Liver (tissue), 9 donors: Measurements from ENCODE around the gene MYO9B. TPM values are rescaled to one million over a fixed set of nuclear protein-coding genes. Genes with fewer than 3 reads are reported as not detected.

ENCODE experiments used
- DNase-seq: peaks from one replicate; pipeline ENCODE4 v3.0.0-alpha.2; 2017; ENCODE audit warnings: low spot score
- H3K27ac ChIP-seq, 2 donors: one replicate each; pipeline ENCODE4 v1.7.0; 2013; ENCODE audit warnings: inconsistent platforms in 2 of 2, low read length in 2 of 2, control low read depth in 1 of 2, low read depth in 1 of 2, mild to moderate bottlenecking in 1 of 2
- H3K27me3 ChIP-seq, 4 donors: one replicate each; pipeline versions ENCODE4 v1.6.1 to v1.7.0; 2013; ENCODE audit warnings: low read length in 3 of 4, inconsistent platforms in 1 of 4, mild to moderate bottlenecking in 1 of 4, moderate library complexity in 1 of 4; ENCODE audit not compliant: control insufficient read depth in 4 of 4, insufficient read depth in 4 of 4
- H3K36me3 ChIP-seq, 4 donors: one replicate each; pipeline versions ENCODE4 v1.6.1 to v1.7.0; 2013; ENCODE audit warnings: low read length in 3 of 4, mild to moderate bottlenecking in 3 of 4, low read depth in 1 of 4, moderate library complexity in 1 of 4; ENCODE audit not compliant: control insufficient read depth in 4 of 4, insufficient read depth in 3 of 4
- H3K4me1 ChIP-seq, 4 donors: one replicate each; pipeline versions ENCODE4 v1.6.1 to v1.7.0; 2013; ENCODE audit warnings: low read length in 3 of 4, mild to moderate bottlenecking in 3 of 4, moderate library complexity in 1 of 4; ENCODE audit not compliant: control insufficient read depth in 4 of 4, insufficient read depth in 4 of 4
- H3K4me3 ChIP-seq, 3 donors: one replicate each; pipeline versions ENCODE4 v1.6.1 to v1.7.0; 2013; ENCODE audit warnings: low read length in 3 of 3, control low read depth in 1 of 3, low read depth in 1 of 3, mild to moderate bottlenecking in 1 of 3
- H3K9ac ChIP-seq, 2 donors: one replicate each; pipeline ENCODE4 v1.7.0; 2013; ENCODE audit warnings: low read length in 2 of 2, mild to moderate bottlenecking in 2 of 2, moderate library complexity in 2 of 2, control low read depth in 1 of 2, low read depth in 1 of 2
- H3K9me3 ChIP-seq, 4 donors: one replicate each; pipeline versions ENCODE4 v1.6.1 to v1.7.0; 2013; ENCODE audit warnings: low read length in 3 of 4; ENCODE audit not compliant: control insufficient read depth in 4 of 4
- EGR1 ChIP-seq, 2 donors: IDR thresholded peaks; 2 replicates each; pipeline ENCODE4 v1.6.1; 2016 to 2018; ENCODE audit warnings: antibody characterized with exemption in 2 of 2, low read depth in 2 of 2
- FOXA1 ChIP-seq: IDR thresholded peaks from 2 replicates; pipeline ENCODE4 v1.6.1; 2016; ENCODE audit warnings: antibody characterized with exemption
- FOXA2 ChIP-seq: IDR thresholded peaks from 2 replicates; pipeline ENCODE4 v1.6.1; 2016; ENCODE audit warnings: antibody characterized with exemption
- GABPA ChIP-seq, 2 donors: IDR thresholded peaks in 1 of 2; conservative IDR thresholded peaks in 1 of 2; 2 replicates each; pipeline ENCODE4 v1.6.1; 2016; ENCODE audit warnings: antibody characterized with exemption in 2 of 2, mild to moderate bottlenecking in 1 of 2, moderate library complexity in 1 of 2
- HNF4A ChIP-seq, 2 donors: conservative IDR thresholded peaks; 2 replicates each; pipeline ENCODE4 v1.6.1; 2016; ENCODE audit warnings: antibody characterized with exemption in 2 of 2, mild to moderate bottlenecking in 2 of 2
- HNF4G ChIP-seq: IDR thresholded peaks from 2 replicates; pipeline ENCODE4 v1.6.1; 2016; ENCODE audit warnings: antibody characterized with exemption
- NR2F2 ChIP-seq: IDR thresholded peaks from 2 replicates; pipeline ENCODE4 v1.6.1; 2016; ENCODE audit warnings: antibody characterized with exemption
- RAD21 ChIP-seq, 2 donors: IDR thresholded peaks; 2 replicates each; pipeline ENCODE4 v1.6.1; 2016; ENCODE audit warnings: antibody characterized with exemption in 2 of 2, mild to moderate bottlenecking in 2 of 2
- REST ChIP-seq: IDR thresholded peaks from 2 replicates; pipeline ENCODE4 v1.6.1; 2016; ENCODE audit warnings: antibody characterized with exemption, mild to moderate bottlenecking
- RXRA ChIP-seq, 2 donors: IDR thresholded peaks; 2 replicates each; pipeline ENCODE4 v1.6.1; 2017 to 2018; ENCODE audit warnings: antibody characterized with exemption in 2 of 2, mild to moderate bottlenecking in 1 of 2
- SP1 ChIP-seq: IDR thresholded peaks from 2 replicates; pipeline ENCODE4 v1.6.1; 2018; ENCODE audit warnings: antibody characterized with exemption, mild to moderate bottlenecking
- YY1 ChIP-seq: IDR thresholded peaks from 2 replicates; pipeline ENCODE4 v1.6.1; 2016; ENCODE audit warnings: antibody characterized with exemption, mild to moderate bottlenecking
- ZBTB33 ChIP-seq: IDR thresholded peaks from 2 replicates; pipeline ENCODE4 v1.6.1; 2016; ENCODE audit warnings: antibody characterized with exemption
- WGBS: extraction: QIAGEN DNeasy Blood & Tissue Kit; methylation state at CpG from one replicate; pipeline ENCODE4 v1.1.7; 2013; 5-methylcytosine and 5-hydroxymethylcytosine counted together
- polyA plus RNA-seq, 2 donors: library from polyadenylated mRNA; stranded (reverse) in 1 of 2; unstranded in 1 of 2; fragments of 200-250 nt in 1 of 2; fragments of >200 nt in 1 of 2; fragmentation: Nextera tagmentation in 1 of 2; extraction: Ambion mirVana in 1 of 2; gene quantifications; one replicate each; pipeline versions ENCODE4 v1.2.1 to v1.2.3, GENCODE V29; 2013 to 2015
- total RNA-seq, 2 donors: library from RNA; depleted of rRNA; stranded (reverse); fragments of >200 nt; gene quantifications; one replicate each; pipeline ENCODE4 v1.2.3, GENCODE V29; 2014
- TF ChIP-seq, protein P1 (sequence below): IDR thresholded peaks from 2 replicates; pipeline ENCODE4 v1.6.1; 2016; ENCODE audit warnings: antibody characterized with exemption
- donor health status: healthy.
- donor health status: healthy.
- donor health status: healthy.
- donor health status: healthy.
- donor health status: healthy.

MYO9B gene
- total and polyA plus RNA-seq, 4 donors, result 9.1 to 32.5 (median 21.0) TPM

GRCh38 chr19:17060802-17061201 is 14.8 kb upstream of the MYO9B start:
- no peak overlapping the region for H3K9ac ChIP-seq
- H3K36me3 ChIP-seq, result peaks cover 4 to 25% (median 12%) of the 10 kb centered on the region in 4 donors
- H3K27ac ChIP-seq, result no peak overlapping the region
- peaks cover 0 to 1% (median 0%) of the 10 kb centered on the region in 4 donors for H3K9me3 ChIP-seq
- no peaks in the 10 kb centered on the region for H3K27me3 ChIP-seq
- no peaks in the 10 kb centered on the region for H3K4me1 ChIP-seq
- 78% methylated on average over 3 of the region's 3 CpGs for WGBS
- TF ChIP-seq EGR1 (IDR thresholded peaks at IDR 0.05; ENCODE audit: low read depth in 2 of 2) (no peak), RXRA (IDR thresholded peaks at IDR 0.05) (peak in 1 of 2 donors; percentile 4)
- no peak for DNase-seq
- H3K4me3 ChIP-seq, result no peak overlapping the region

- peaks cover 4 to 24% (median 11%) of the 10 kb centered on the region in 4 donors for H3K36me3 ChIP-seq
- H3K9ac ChIP-seq, result no peak overlapping the region
These were observed 14.4 kb upstream of the MYO9B start for GRCh38 chr19:17061205-17061604.

More at GRCh38 chr19:17061205-17061604, 14.4 kb upstream of the MYO9B start:
- Histone ChIP-seq H3K4me1 (no peaks in the 10 kb centered on the region), H3K27me3 (no peaks in the 10 kb centered on the region), H3K4me3 (no peak overlapping the region), H3K9me3 (peaks cover 0 to 1% (median 0%) of the 10 kb centered on the region in 4 donors), H3K27ac (no peak overlapping the region)
- TF ChIP-seq SP1 (no peak), REST (no peak), GABPA (IDR thresholded peaks at IDR 0.05 in 1 of 2, conservative IDR thresholded peaks at IDR 0.05 in 1 of 2) (no peak), HNF4A (conservative IDR thresholded peaks at IDR 0.05) (no peak), FOXA2 (no peak), YY1 (no peak), RXRA (IDR thresholded peaks at IDR 0.05) (no peak), ZBTB33 (no peak), EGR1 (IDR thresholded peaks at IDR 0.05; ENCODE audit: low read depth in 2 of 2) (no peak), HNF4G (no peak), FOXA1 (no peak), RAD21 (IDR thresholded peaks at IDR 0.05) (no peak), NR2F2 (no peak)
- TF ChIP-seq, protein P1, sequence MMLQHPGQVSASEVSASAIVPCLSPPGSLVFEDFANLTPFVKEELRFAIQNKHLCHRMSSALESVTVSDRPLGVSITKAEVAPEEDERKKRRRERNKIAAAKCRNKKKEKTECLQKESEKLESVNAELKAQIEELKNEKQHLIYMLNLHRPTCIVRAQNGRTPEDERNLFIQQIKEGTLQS, result no peak
- DNase-seq, result no peak
- 92% methylated on average over 3 of the region's 3 CpGs for WGBS
